IPS-11a (cell line): ENCODE measurements around the gene CDCA7.
"Not testable (repeated sequence)": the region's sequence is repeated elsewhere in the genome, so short reads cannot be mapped to it uniquely, and the experiment has no call there.

ENCODE experiments used
- H3K4me3 ChIP-seq: one replicate; pipeline ENCODE4 v1.5.1; 2013; ENCODE audit warnings: low read depth, low read length, control low read depth

CDCA7 gene

DNA sequence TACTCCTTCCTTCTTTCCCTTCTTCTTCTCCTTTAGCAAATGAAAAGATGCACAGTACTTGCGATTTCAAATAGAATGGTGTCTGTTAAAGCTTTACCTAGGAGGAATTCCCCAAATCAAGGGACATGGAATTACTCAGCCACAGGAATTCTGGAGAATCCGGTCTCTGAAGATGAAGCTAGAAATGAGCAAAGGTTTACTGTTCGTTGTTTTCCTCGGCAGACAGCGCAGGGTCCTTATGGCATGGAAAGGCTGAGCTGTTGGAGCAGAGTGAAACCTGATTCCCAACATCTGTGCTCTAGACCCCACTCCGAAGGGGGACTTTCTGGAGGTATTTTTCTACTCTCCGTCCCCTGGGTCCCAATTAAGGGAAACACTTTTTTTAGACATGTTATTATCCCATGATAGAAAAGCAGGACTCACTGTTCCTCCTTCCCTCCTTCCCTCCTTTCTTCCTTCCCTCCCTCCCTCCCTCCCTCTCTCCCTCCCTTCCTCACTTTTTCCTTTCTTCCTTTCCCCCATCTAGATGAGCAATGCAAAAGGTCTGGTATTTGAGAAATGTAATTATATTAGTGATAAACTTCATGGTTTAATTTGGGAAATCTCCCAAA is 47.1 kb downstream of the CDCA7 start:
- H3K4me3 ChIP-seq, result no peak overlapping the region

DNA sequence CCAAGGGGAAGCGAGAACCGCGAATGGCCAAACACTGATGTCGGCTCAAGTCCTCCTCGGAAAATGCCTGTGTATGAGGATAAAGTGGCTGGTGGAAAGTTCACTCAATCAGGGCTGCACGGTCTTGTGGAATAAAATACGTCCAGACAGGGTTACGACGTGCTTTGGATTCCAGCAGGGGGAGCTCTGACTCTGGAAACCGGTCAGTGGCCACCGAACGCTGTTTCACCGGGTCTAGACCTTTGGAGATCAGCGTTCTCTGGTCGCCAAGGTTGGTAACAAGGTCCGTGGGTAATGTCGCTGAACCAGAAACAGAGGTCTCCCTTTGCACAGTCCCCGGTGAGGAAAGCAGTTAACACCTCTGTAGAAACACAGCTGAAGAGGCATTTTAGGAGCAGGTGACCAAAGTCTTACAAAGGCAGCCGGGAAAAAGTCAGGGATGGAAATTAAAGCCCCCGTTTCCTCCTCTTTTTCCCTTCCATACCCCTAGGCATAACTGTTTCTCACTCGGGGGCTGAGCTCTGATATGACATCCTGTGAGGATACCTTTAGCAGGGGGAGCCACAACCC is 47.8 kb downstream of the CDCA7 start:
- no peak overlapping the region for H3K4me3 ChIP-seq

DNA sequence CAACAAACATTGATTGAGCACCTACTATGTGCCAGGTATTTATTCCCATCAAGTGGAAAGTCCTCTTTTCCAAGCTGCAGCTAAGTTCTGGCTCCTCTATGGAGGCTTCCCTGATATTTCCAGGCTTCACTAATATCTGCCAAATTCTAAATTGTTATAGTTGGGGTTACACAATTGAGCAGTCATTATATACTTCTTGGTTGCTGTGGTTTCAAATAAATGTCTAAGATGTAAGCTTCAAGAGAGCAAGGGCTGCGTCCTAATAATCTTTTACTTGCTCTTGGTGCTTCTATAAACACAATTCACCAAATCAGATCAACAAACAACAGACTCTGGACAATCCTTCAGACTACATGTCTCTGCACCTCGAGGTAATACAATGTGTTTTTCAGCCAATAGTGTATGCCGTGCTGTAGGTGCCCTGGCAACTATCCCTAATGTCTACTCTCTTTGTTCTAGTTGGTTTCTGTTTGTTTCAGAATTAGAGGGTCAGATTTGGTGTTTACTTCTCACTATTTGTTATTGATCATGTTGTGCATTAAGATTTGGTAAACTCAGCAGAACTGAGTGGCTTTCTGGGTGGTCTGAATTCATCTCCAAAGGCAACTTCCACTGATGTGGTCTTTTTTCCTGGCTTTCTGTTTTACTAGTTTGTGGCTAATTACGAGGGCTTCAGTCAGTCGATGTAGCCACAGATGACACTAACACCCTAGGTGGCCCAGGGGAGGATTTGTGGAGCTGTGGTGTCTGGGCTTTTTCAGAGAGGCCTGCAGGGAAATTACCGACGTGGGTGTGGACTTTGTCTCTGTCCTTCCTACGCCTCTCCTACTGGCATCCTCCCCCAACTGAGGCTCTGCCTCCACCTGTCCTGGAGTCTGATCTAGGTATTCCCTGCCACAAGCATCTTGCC is 50.4 kb downstream of the CDCA7 start:
- no peak overlapping the region for H3K4me3 ChIP-seq

DNA sequence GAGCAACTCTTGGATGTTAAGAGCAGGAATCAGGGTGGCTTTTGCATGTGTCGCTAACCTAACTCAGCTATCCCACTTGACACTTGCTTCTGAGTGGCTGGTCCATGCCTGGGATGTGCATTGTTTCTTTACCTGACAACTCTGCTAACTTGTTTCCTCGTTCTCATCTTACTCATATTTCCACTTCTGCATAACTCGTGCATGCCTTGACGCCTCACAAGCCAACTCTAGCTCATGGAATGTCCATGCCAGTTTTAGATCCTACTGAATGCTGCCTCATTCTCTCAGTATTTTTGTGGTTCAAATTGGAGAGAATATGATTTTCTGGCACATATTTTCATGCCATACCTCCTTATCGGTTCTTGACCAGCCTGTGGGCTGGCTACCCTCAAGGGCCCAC is 52.5 kb downstream of the CDCA7 start:
- no peak overlapping the region for H3K4me3 ChIP-seq

DNA sequence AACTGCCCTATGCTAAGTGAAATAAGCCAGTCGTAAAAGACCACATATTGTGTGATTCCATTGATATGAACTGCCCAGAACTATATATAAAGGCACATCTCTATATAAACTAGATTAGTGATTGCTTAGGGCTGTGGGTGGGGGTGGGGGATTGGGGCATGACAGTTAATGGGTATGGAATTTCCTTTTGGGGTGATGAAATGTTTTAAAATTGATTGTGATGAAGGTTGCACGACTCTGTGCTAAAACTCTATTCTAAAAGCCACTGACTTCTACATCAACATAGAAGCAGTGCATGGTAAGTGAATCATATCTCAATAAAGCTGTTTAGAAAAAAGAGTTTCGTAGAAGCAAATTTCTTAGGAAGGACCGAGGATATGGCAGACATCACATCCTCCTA is 53.0 kb downstream of the CDCA7 start:
- no peak overlapping the region for H3K4me3 ChIP-seq

DNA sequence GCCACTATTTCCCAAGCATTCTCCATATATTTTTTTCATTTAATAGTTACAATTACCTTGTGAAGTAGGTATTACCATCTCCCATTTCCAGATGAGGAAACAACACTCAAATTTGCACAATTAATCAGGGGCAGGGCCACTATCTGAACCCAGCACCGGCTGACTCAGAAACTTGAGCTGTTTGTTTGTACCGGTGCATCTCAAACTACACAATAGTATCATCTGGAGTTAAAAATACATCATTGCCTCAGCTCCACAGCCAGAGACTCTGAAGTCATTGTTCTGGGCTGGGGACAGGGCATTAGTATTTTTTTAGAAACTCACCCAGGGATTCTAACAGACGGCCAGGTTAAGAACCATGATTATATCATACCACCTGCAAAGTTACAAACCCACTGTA is 55.9 kb downstream of the CDCA7 start:
- no peak overlapping the region for H3K4me3 ChIP-seq

DNA sequence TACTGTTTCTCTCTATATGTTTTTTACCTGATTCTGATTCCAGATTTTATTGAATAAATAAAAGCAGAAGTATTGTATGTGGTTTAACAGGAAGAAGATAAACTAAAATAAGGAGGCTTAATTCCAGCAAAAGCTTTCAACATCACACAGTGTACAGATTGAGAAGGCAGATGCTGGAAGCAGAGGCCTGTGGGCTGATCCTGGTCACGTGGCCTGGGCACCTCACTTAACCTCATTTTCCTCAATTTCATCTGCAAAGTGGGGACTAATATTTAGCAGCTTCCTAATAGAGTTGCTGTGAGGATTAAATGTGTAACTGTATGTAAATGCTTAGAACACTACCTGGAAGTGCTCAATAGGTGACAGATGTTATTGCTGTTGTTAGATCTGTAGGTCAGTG is 58.0 kb downstream of the CDCA7 start:
- no peak overlapping the region for H3K4me3 ChIP-seq

DNA sequence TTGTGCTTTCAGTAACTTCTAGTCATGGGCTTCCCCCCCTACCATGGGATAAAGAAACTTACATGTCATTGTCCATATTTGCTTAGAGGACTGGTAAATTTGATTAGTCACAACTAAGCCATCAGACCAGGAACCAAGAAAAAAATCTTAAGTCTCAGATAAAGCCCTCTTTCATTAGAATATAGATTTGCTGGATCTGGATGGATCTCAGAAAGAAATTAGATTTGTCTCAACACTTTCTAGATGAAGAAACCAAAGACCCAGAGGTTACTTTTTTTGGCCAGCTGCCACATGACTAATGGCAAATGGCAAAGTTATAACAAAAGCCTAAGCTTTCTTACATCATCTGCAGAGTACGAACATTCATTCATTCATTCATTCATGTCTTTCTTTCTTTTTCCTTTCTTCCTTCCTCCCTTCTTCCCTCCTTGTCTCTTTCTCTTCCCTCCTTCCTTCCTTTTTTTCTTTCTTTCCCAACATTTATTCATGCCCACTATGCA is 60.2 kb downstream of the CDCA7 start:
- H3K4me3 ChIP-seq, result no peak overlapping the region

DNA sequence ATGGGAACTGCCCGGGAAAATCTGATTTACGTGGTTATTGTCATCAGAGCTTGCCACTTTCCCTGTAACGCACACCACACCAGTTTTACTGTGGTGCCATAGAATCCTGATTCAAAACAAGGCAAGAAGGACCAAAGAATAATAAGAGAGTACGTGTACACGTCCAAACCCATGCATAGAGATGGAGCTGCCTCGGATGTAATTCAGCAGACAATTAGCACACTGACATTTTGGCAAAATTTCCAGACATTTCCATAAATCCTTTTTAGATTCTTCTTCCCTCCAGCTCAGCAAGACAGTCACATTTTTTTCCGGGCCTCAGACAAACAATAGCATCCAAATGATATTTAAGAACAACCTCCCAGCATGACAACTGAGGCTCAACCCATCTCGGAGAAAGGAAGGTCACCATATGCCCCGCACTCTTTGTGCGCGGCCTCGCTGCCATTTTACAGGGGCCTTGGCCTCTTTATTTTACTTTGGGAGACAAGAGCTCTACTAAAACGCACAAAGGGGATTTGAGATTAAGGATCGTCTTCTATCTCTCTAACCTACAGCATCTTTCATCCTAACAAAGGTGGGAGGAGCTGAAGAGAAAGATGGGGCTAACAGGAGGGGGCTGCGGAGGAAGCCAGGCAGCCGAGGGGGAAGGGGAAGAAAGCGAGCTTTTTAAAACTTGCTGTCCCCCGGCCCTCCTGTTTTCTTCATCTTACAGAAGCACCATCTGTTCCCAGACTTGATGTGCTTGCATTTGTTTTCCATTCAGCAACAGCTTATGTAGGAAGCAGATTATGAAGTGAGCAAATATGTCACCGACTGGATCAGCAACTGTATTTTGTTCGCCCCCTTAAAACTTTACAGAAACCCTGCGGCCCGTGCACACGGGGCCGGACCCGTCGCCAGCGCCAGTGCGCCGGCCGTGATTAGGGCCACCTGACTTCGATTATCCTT is 61.0 kb downstream of the CDCA7 start:
- no peak overlapping the region for H3K4me3 ChIP-seq

DNA sequence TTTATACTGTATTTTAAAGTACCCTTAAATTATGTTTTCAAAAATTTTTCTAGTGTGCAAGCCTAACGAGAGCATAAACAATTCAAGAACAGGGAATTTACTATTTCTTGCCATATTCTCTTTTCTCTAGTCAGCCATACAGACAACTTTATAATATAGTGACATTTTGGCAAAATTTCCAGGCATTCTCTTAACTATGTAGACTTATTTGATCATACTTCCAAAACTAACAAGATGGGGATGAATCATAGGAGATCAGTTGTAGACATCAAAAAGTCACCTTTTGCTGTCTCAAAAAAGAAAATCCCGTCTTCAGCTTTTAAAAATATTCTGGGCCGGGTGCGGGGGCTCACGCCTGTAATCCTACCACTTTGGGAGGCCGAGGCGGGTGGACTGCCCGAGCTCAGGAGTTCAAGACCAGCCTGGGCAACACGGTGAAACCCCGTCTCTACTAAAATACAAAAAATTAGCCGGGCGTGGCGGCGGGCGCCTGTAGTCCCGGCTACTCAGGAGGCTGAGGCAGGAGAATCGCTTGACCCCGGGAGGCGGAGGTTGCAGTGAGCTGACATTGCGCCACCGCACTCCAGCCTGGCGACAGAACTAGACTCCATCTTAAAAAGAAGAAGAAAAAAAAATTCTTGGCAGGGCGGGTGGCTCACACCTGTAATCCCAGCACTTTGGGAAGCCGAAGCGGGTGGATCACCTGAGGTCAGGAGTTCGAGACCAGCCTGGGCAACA is 61.9 kb downstream of the CDCA7 start:
- not testable (repeated sequence) for H3K4me3 ChIP-seq

DNA sequence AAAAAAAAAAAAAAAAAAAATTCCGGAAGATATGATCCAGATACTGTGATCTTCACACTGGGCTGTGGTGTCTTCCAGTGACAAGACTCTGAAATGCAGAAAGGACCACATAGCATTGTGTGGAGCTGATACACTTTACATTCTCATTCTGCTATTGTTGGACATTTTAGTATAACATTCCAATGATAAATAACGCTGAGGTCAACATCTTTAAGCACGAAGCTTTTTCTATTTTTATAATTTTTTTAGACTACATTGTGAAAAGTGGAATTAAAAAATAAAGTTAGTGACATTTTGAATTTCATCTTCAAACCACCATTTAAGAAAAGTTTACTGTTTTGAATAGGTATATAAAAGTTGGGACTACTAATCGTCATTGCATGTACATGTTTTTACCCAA is 62.7 kb downstream of the CDCA7 start:
- no peak overlapping the region for H3K4me3 ChIP-seq

DNA sequence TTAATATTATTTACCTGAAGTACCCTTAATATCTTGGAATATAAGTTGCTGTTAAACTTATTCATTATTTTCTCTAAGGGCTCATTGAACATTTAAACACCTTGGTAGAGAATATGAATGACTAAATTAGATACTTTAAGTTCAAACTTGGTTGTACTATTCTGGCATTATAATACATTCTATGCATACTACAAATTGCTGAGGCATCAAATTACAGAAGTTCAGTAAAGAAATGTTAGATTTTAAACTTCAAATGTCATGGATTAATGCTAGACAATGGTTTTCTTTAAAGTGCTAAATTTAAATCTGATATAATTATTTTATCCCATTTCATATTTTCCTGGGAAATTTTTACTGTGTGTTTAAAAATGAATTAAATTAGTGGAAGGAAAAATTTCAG is 63.1 kb downstream of the CDCA7 start:
- H3K4me3 ChIP-seq, result no peak overlapping the region
